Measurements from ENCODE around the gene SATB2. TPM values are rescaled to one million over a fixed set of nuclear protein-coding genes. Genes with fewer than 3 reads are reported as not detected.

The SATB2 gene
- total RNA-seq, 1 experiment from 2014 or later: 7.8 TPM

DNA sequence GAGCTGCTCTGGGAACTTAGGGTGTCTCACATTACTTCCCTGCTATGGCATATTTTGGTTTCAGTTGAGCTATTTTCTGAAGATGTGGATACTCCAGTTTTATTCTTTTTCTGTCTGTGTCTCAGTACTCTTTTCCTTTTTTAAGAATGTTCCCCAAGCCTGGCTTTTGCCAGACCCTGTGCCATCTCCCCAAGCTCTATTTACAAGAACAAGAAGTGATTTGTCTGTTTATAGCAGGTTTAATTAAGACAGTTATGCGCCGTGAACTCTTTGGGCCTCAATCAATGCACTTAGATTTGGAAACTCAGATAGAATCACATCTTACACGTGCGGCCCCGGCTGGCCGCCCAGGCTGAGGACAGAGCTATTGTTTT is 8.9 kb upstream of the SATB2 start:
- POLR2A ChIA-PET (ENCODE audit: unreplicated experiment): interaction anchor here (0.7 kb wide), 1 partner anchor 16 kb away, joined by 4 read pairs; no protein-coding TSS in a partner anchor
- Histone ChIP-seq H3F3A (ENCODE audit: insufficient read depth, low read depth) (no peaks in the 10 kb centered on the region), H4K20me1 (ENCODE audit: insufficient read depth) (no peaks in the 10 kb centered on the region), H3K36me3 (ENCODE audit: low read depth) (no peaks in the 10 kb centered on the region), H3K4me1 (replicated peaks; ENCODE audit: insufficient read depth) (no peaks in the 10 kb centered on the region), H3K27ac (no peak overlapping the region), H3K9me2 (ENCODE audit: insufficient read depth) (no peaks in the 10 kb centered on the region), H3K9me3 (ENCODE audit: insufficient read depth, low read depth) (no peaks in the 10 kb centered on the region), H3K4me3 (no peak overlapping the region), H3K79me2 (ENCODE audit: low read depth) (no peaks in the 10 kb centered on the region), H3K27me3 (ENCODE audit: insufficient read depth, low read depth) (peaks cover 15% of the 10 kb centered on the region; the same call in 1 of the 2 replicates), H3K4me2 (no peak overlapping the region), H2AFZ (no peak overlapping the region)
- CTCF ChIA-PET: interaction anchor here (0.8 kb wide), 1 partner anchor 1152 kb away, joined by 3 read pairs; no protein-coding TSS in a partner anchor
- no peak for DNase-seq
- intact Hi-C loops (cut with micrococcal nuclease; ENCODE audit: unreplicated experiment): no loop called here
- no TSS peak for BruUV-seq (replicated peaks)
- TF ChIP-seq, protein P1, sequence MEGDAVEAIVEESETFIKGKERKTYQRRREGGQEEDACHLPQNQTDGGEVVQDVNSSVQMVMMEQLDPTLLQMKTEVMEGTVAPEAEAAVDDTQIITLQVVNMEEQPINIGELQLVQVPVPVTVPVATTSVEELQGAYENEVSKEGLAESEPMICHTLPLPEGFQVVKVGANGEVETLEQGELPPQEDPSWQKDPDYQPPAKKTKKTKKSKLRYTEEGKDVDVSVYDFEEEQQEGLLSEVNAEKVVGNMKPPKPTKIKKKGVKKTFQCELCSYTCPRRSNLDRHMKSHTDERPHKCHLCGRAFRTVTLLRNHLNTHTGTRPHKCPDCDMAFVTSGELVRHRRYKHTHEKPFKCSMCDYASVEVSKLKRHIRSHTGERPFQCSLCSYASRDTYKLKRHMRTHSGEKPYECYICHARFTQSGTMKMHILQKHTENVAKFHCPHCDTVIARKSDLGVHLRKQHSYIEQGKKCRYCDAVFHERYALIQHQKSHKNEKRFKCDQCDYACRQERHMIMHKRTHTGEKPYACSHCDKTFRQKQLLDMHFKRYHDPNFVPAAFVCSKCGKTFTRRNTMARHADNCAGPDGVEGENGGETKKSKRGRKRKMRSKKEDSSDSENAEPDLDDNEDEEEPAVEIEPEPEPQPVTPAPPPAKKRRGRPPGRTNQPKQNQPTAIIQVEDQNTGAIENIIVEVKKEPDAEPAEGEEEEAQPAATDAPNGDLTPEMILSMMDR (conservative IDR thresholded peaks at IDR 0.05): no peak
- no peak for TF ChIP-seq EZH2 (IDR thresholded peaks at IDR 0.05; ENCODE audit: low read depth)

DNA sequence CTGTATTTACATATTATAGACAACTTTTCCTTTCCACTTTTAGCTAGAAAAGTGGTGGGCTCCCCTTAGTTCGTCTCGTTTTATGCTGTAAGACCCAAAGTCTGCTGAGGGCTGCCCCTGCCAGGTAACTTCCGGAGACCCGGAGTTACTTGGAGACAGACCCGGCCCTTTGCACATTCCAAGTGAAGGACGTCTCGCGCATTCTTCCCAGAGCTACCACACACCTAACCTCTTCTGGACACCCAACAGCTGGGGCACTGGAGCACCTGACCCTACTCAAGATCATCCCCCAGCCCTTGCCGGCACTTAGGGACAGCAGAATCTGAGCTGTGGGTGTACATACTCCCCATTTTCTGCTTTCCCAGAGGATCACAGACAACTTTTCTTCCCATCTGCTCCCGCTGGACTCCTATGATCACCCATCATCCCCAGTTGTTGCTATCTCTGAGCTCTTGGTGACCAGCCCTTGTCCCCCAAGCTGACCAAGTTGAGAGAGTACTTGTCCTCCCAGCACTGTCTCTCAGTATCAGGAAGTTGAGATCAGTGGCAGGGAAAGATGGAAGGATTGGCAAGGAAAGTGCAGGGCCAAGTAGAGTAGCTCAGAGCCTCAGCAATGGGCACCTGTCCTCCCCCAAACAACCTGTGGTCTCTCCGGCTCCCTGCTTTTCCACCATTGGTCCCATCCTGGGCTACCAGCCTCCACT is 8.4 kb upstream of the SATB2 start:
- BruUV-seq (replicated peaks): no TSS peak
- H2AFZ ChIP-seq: no peak overlapping the region
- no peaks in the 10 kb centered on the region for H3F3A ChIP-seq (ENCODE audit: insufficient read depth, low read depth)
- H3K4me3 ChIP-seq: no peak overlapping the region
- no peaks in the 10 kb centered on the region for H3K9me3 ChIP-seq (ENCODE audit: insufficient read depth, low read depth)
- H3K4me1 ChIP-seq (replicated peaks; ENCODE audit: insufficient read depth): peaks cover under 1% of the 10 kb centered on the region; the same call in 1 of the 2 replicates
- 0 out of 2 replicates have a peak, but pooled peaks cover 13% of the 10 kb centered on the region for H3K27me3 ChIP-seq (ENCODE audit: insufficient read depth, low read depth)
- TF ChIP-seq EZH2 (IDR thresholded peaks at IDR 0.05; ENCODE audit: low read depth): no peak
- TF ChIP-seq, protein P1 (conservative IDR thresholded peaks at IDR 0.05): no peak
- intact Hi-C loops (cut with micrococcal nuclease; ENCODE audit: unreplicated experiment): no loop called here
- CTCF ChIA-PET: interaction anchor here (0.8 kb wide), 1 partner anchor 1151 kb away, joined by 3 read pairs; no protein-coding TSS in a partner anchor
- POLR2A ChIA-PET (ENCODE audit: unreplicated experiment): interaction anchor here (0.7 kb wide), 1 partner anchor 17 kb away, joined by 4 read pairs; no protein-coding TSS in a partner anchor
- H3K36me3 ChIP-seq (ENCODE audit: low read depth): no peaks in the 10 kb centered on the region
- DNase-seq: no peak
- no peak overlapping the region for H3K4me2 ChIP-seq
- no peaks in the 10 kb centered on the region for H3K79me2 ChIP-seq (ENCODE audit: low read depth)
- no peaks in the 10 kb centered on the region for H4K20me1 ChIP-seq (ENCODE audit: insufficient read depth)
- H3K27ac ChIP-seq: no peak overlapping the region
- no peaks in the 10 kb centered on the region for H3K9me2 ChIP-seq (ENCODE audit: insufficient read depth)

DNA sequence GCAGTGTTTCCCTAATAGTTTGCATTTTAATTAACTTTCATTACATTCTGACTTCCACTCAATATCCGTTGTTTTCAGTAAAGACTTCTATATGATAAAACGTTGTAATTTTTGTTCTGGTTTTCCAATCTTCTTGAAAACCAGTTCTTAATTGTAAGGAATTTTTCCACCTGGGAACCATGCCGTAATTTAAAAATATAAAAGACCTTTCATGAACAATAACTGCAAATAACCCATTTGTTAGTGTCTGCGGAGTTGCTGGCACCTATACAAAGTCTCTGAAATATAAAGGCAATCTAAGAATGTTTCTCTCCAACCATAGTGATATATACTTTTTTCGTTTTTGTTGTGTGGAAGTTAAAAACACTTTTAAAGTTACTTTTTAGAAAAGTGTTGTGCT is 7.7 kb upstream of the SATB2 start:
- H3K27me3 ChIP-seq (ENCODE audit: insufficient read depth, low read depth): 0 out of 2 replicates have a peak, but pooled peaks cover 13% of the 10 kb centered on the region
- H3K27ac ChIP-seq: no peak overlapping the region
- no peak overlapping the region for H3K4me3 ChIP-seq
- no peak overlapping the region for H2AFZ ChIP-seq
- no peaks in the 10 kb centered on the region for H4K20me1 ChIP-seq (ENCODE audit: insufficient read depth)
- CTCF ChIA-PET: no interaction called here
- intact Hi-C loops (cut with micrococcal nuclease; ENCODE audit: unreplicated experiment): no loop called here
- peaks cover 7% of the 10 kb centered on the region; the same call in 1 of the 2 replicates for H3K4me1 ChIP-seq (replicated peaks; ENCODE audit: insufficient read depth)
- no peaks in the 10 kb centered on the region for H3K9me3 ChIP-seq (ENCODE audit: insufficient read depth, low read depth)
- BruUV-seq (replicated peaks): no TSS peak
- H3K79me2 ChIP-seq (ENCODE audit: low read depth): no peaks in the 10 kb centered on the region
- no peak for DNase-seq
- no peaks in the 10 kb centered on the region for H3K9me2 ChIP-seq (ENCODE audit: insufficient read depth)
- H3F3A ChIP-seq (ENCODE audit: insufficient read depth, low read depth): no peaks in the 10 kb centered on the region
- POLR2A ChIA-PET (ENCODE audit: unreplicated experiment): no interaction called here
- H3K4me2 ChIP-seq: no peak overlapping the region
- H3K36me3 ChIP-seq (ENCODE audit: low read depth): no peaks in the 10 kb centered on the region
- TF ChIP-seq, protein P1 (conservative IDR thresholded peaks at IDR 0.05): no peak
- TF ChIP-seq EZH2 (IDR thresholded peaks at IDR 0.05; ENCODE audit: low read depth): no peak
